GM19239 (cell line): Measurements from ENCODE around the gene HNRNPL.

Source experiments
- DNase-seq: peaks from one replicate; pipeline ENCODE4 v3.0.0; 2011; ENCODE audit warnings: low spot score; ENCODE audit not compliant: insufficient read length
- FAIRE-seq: peaks from 2 replicates; lab custom pipeline; 2011; peaks lifted over from hg19 to GRCh38; lab: Jason Lieb, UNC

HNRNPL gene

DNA sequence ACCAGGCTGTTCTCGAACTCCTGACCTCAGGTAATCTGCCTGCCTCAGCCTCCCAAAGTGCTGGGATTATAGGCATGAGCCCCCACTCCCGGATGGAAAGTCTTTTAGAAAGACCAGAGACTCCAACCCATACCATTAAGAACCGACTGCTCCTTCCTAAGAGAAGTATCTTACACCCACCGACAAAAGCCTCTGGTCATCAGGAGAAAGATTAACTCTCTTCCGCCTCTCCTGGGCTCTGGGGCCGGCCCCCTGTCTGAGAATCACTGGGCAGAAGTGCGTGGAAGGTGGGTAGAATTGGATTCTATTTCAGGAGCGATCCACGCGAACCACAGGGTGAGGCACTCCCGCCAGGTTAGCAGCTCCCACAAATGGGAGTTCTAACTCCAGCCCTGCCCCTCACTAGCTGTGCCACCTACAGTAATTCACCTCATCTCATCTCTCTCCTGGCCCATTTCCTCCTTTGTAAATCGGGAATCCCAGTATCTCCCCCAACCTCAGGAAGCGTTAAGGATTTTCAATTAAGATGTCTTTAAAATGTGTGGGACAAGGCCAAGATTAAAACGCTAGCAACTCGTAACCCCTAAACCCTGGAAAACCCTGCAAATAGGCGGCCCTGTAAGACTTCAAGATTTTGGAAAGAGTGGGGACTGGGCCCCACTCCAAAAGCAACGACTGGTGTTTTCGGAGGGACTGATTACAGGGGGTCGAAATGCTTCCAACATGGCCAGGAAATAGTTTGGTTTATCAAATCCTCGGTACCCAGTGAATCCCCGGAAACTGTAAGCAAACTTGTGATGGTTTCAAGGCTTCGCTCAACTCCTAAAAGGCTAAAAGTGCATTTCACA, 1.3 kb downstream of the HNRNPL start:
- FAIRE-seq (peak; percentile 88), DNase-seq (no peak)

DNA sequence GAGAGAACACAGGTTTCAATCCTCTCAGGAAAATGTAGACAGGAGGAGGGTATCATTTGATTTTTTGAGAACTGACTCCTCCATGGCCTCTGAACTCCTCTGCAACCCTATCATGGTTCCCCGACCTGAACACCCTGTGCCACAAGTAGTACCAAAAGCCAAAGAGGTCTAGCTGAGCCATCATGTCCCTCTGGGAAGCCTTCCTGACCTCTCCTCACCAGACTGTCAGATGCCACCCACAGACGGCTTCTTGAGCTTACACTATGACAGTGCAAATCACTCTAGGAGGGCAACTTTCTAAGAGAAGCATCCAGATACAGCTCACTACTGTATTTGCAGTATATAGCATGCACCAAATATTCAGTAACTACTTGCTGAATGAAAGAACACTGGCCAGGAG, 3.7 kb downstream of the HNRNPL start:
- no peak for DNase-seq
- no peak for FAIRE-seq

DNA sequence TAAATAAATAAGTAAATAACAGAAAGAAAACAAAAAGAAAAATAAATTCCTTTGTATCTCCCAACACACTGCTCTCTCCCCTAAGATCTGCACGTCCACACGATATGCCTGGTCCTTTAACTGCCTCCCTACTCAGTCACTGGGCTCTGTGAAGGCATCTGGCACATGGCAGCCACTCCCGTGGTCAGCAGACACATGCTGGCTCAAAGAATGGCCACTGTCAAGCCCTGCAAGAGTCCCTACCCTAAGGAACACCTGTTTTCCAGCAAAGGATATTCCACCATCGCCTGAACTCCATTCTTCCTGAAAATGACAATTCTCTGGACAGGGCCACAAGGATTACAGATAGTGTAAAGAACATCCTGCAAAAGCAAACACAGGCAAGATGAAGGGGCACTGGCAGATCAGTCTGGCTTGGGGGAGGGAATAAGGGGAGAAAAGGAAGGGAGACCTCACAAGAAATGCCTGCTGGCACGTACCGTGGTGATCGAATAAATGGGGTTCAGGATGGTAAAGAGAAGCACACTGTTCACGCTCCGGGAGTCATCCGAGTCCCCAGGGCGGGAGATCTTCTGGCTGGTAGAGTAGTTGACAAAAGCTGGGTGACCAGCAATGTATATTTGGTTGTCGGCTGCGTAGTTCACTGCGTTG, 4.3 kb downstream of the HNRNPL start:
- DNase-seq (no peak), FAIRE-seq (no peak)

DNA sequence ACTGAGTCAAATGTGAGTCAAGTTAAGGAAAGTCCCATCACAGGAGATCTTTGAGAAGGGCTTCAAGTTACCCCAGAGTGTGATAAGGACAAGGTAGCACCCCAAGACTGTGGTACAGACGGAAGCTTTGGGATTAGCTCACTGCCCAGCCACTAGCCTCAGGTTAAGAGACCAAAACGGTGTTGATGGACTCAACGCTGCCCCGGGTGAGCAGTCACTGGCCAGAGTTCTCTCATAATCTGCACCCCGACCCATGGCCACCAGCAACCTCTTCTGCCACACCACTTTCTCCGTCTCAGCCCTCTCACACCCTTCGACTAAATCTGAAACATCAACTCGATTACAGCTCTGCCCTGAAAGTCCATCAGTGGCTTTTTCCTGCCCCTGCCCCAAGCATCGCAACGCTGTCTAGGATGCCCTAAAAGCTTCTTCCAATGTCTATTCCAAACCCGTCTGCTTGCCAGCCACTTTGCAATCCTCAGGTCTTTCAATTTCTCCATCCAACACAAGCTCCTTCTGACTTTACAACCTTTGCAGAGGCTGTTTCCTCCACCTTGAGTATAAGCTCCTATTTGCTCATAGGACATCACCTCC, 5.6 kb downstream of the HNRNPL start:
- FAIRE-seq = no peak
- DNase-seq = no peak

DNA sequence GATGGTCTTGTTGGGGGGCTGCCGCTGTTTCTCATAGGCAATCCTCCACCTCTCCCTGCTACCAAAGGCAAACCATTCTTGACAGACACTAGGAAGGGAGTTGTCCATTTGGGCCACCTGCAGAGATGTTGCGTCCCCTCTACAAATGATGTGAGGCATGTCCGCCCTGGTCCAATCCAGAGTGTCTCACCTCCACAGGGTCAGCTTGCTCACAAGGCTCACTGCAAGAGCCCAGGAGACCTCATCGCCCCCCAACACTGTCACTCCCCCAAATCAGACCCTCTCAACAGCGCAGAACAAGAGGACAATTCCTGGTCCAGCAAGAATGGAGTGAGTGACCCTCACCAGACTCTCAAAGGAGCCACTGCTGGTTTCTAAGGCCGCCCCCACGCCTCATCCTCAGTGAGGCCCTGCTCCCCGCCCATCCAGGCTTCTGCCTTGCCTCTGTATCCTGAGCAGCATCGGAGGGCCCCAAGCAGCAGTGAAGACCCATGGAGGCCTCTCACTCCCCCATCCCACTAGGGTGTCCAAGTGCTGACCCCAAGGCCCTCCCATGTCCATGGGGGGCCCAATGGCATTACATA, 6.5 kb downstream of the HNRNPL start:
- FAIRE-seq (no peak), DNase-seq (no peak)

DNA sequence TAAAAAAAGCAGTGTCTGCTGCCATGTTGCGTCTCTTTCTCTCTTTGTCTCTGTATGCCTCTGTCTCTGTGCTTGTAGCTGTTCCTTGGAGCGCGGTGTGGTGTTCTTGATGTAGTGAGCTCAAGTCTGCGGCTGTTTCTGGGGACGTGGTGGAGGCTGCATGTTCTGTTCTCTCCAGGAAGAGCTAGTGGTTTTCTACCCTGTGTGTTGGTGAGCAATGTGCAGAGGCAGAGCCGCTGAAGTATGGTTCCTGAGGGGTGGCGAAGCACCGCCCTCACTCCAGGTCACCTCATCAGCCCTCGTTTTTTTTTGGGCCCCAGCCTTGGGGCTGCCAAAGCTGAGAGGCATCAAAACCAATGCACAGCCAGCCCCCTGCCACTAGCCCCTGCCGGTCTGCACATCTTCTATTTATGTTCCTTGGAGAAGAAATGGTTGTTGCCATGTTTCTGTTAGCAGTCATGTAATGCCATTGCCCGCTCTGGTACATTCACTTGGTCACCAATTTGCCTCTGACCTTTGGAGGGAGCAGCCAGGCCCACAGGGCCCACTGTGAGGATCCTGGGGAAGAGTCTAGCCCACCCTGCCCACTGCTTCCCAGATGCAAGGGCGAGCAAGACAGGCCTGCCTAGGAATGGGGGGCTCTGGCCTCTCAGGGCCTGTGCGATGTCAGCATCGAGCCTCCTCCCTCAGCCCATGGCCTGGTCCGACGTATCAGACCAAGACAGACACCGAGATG, 7.2 kb downstream of the HNRNPL start:
- FAIRE-seq (no peak), DNase-seq (no peak)

DNA sequence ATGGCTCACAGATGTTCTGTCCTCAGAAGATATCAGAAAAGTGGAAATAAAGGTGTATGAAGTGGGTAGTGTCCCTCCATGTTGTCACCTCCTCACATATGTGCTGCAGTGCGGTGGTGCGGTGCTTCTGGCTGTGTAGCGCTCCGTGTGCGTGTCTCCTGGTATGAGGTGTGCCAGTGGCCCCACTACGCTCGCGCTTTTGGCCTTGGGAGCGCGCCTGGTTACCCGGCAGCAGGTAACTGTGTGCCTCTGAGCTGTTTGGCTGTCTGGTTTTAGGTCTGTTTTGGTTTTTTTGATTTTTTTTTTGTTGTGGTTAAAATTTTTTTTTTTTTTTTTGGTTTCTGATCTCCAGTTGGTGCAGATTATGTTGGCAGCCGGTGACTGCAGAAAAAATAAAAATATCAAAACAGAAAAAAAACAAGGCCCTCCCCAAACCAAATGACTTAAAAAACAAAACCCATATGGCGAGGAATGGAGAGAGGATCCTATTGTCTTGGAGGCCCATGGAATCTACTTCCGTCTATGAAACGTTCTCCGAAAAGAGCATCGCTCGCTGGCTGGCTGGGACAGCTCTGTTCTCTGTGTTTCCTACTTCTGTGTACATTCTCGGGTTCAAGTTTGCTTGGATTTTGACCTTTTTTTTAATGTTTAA, 7.9 kb downstream of the HNRNPL start:
- FAIRE-seq (no peak), DNase-seq (no peak)

DNA sequence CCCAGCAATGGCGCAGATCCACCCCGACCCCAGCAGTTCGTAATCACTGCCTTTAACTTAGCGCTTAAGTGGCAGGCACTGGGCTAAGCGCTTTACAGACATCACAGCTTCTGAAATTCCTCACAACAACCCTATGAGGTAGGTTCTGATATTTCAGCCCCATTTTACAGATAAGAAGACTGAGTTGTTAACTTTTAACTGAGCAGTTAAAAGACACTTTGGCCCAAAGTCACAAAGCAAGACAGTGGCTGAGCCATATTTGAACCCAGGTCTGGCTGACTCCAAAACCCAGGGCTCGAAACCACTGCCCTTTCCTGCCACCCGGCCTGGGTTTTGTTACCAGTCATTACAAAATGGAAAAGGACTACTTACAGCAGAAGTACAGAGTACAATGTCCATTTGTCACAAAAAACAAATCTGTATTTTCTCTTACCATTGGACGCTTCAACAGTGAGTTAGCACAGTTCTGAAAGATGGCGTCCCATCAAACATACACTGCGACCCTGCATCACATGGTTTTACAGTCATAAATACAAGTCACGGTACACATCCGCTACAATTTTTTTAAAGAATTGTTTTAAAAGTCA, 8.5 kb downstream of the HNRNPL start:
- no peak for FAIRE-seq
- no peak for DNase-seq

DNA sequence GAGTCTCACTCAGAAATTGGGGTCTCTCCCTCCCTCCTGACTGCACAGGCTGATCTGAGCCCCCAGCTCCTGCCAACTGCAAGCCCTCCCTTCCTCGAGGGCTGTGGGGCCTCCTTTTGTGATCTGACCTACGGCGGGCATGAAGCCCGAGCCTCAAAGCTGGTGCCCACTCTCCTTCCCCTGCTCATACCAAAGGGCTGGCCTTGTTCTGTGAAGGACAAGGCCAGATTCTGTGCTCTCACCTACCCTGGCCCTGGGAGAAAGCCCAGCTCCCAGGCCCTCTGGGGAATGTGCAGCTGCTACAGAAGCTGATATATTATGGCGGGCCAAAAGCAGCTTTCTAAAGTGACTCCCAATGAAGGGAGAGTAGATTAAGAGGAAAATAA, 9.2 kb downstream of the HNRNPL start:
- DNase-seq = no peak

DNA sequence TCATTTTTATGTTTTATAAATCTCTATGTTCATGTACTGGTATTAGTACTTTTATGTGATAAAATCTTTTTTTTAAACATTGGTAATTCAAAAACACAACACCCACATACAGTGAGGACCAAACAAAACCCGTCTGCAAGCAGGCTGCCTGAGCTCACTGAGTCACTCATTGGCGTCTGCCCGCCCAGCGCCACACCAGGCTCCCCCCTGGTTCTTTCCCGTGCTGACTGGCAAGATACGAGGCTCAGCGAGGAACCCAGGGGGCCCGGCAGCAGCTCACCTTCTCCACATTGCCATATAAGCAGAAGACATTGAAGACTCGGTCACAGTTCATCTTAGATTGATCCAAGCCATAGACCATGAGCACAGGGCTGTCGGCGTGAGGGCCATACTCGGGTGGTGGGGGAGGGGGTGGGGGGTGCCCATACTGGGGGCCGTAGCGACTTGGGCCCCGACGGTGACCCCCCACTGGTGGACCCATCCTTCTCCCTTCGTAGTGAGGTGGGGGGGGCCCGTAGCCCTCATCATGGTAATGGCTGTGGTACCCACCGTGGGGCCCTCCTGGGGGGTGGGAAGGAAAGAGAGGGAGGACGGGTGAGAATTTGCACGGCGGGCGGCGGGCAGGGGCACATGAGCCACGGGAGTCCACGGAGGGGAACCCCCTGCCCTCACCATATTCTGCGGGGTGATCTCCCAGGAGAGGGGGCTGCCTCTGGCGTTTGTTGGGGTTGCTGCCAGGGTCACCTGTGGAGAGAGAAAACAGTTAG, 9.8 kb downstream of the HNRNPL start:
- DNase-seq (no peak), FAIRE-seq (no peak)

More for the DNA sequence above, 9.2 kb downstream of the HNRNPL start:
- FAIRE-seq = no peak

DNA sequence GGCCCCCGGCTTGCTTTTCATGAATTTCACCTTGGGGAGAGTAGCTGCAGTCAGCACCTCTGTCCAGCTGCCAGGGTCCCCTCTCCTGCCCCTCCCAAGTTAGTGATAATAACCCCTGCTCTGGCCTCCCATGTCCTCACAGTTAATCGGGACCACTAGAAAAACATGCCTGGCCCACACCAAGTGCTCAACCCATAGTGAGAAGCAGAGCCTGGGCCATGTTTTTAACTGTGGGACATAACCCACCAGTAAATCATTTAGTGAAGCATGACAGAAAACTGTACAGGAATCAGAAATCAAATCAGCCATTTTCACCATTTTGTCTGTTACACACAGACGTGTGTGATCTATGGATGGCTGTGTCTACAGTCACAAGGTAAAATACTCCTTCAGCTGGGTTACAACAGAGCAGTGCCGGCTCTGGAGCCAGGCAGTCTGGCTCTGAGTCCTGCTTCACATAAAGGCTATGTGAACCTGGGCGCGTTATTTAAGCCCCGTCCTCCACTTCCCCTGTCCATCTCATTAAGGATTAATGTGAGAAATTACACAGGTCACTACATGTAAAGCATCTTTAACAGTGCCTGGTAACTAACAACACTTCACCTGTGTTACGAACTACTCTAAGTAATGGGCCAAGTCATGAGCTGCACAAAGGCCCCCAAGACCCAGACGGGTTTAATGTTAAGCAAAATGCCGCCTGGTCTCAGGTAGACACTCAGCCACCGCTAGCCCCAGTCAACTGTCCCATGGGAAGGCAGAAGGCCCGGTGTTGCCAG, 10.6 kb downstream of the HNRNPL start:
- FAIRE-seq = no peak
- no peak for DNase-seq

DNA sequence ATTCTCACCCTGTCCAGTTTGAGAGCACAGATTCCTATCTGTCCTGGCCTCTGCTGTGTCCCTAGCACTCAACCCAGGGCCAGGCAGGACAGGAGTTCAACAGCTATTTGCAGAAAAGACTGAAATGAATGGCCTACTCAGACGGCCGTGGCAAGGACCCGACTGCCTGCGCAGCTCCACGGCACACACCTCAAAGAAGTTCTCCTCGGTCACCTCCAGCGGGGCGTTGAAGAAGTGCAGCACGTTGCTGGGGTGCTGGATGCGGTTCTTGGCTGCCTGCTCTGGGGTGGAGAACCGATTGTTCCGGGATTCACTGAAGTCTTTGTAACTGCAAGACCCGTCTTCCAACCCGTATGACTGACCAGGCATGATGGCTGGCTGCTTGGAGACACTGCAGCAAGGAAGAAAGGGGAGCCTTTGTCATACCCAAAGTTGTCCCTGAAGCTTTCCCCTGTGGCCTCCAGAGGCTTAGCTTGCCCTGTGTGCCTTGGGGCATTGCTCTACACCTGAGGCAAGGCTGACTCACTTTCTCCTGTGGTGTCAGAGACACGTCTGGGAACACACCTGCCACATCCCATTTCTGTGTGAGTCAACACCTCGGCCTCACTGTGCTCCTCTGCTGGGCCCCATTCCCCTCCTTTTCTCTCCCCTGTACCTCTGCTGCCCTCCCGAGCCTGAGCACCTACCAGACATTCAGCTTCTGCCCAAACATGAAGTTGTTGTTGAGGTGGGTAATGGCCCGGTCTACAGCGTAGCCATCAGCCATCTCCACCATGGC, 11.4 kb downstream of the HNRNPL start:
- DNase-seq = no peak
- FAIRE-seq = no peak

DNA sequence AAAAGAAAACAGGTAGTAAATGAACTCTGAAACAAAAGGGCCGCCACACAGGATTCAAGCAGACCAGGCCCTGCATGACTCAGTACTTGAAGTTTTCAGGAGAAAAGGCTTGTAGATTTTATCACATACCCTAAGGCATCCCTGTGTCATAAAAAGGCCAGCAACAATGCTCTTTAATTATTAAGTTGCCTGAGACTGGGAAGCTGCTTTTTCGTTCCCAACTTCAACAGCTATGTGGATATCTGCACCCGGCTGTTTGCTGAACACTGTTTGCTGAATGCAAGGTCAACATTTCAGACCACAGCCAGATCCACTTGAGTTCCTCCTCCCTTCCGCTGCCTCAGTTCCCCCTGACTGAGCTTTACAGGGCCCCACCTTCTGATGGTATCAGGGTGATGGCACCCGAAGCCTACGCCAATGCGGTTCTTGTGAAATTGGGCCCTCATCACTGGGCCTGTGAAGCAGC, 12.1 kb downstream of the HNRNPL start:
- DNase-seq = no peak
- no peak for FAIRE-seq

DNA sequence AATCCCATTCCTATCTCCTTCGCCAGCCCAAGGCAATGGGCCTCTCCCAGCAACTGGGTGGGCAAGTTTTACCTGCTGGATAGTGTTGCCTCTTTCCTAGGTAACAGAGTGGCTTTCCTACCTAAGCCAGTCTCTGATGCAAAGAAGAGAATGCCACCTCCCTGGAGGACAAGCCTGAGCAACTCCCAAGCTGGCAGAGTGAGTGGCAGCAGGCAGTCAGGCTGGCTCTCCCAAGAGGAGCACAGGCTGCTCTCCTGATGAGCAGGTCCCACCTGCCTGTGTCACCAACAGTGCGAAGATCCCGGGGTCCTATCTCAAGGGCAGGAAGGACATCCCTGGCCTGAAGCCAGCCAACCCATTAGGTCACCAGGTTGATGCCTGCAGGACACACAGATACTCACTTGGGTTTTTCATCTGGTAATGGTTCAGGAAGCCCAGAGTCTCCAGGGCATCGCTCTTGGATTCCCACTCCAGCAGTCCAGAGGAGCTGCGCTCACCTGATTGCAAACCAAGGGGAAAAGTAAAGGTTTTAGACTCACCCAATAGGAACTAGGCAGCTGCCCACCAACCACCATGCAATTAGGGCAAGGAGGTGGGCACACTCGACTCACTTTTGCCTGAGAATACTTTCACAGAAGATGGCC, 12.7 kb downstream of the HNRNPL start:
- no peak for DNase-seq
- no peak for FAIRE-seq

DNA sequence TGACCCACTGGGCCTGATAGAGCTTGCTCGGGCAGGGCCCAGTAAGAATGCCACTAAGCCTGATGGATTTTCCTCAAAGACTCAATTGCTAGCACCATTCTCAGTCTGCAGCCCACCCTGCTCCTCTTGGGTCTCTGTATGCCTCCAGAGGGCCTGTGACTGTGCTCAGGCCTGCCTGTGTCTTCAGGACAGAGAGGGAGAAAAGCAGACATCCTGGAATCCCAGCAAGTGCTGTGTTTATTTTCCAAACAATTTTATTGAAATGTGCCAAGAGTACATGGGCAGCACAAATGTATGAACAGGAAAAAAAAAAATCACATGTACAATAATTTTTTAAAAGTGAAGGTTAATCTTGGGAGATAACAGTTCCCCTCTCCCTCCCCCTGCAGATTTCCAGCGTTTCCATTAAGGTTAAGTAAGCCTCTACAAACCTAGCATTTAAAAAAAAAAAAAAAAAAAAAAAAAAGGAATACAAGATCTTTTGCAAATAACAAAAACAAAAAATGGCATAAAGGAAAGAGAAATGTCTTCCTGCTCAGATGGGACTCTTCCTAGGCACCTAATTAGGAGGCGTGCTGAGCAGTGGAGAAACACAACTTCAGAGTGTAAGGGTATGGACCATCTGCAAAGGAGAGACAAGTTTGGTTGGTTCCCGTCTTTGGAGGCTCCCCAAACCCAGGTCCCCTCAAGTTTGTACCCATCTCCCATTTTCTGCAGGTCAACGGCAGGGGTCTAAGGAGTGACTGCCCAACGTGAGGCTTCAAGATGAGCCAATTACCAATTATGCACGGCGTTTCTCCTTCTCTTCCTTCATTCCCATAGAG, 13.4 kb downstream of the HNRNPL start:
- DNase-seq (no peak), FAIRE-seq (no peak)

DNA sequence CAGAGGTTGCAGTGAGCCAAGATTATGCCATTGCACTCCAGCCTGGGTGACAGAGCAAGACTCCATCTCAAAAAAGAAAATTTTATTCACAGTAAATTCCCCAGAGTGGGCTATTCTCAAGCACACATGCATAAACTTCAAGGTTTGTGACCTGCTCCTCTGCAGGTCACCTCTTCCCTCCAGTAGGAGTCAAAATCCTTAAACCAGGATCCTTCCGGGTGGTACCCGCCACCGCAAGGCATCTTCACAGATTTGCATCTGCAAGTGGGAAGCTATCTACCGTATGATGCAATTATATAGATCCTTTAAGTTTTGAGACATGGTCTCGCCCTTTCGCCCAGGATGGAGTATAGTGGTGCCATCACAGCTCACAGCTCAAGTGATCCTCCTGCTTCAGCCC, 15.2 kb downstream of the HNRNPL start:
- DNase-seq (no peak), FAIRE-seq (no peak)
